GM18861 (cell line): Measurements from ENCODE around the gene PGAP2.
"Not testable (repeated sequence)": the region's sequence is repeated elsewhere in the genome, so short reads cannot be mapped to it uniquely, and the experiment has no call there.

ENCODE experiments used
- ATAC-seq: cut with Tn5 transposase; IDR thresholded peaks from one replicate; pipeline ENCODE4 v1.9.1; 2021; ENCODE audit not compliant: unreplicated experiment

Gene PGAP2

DNA sequence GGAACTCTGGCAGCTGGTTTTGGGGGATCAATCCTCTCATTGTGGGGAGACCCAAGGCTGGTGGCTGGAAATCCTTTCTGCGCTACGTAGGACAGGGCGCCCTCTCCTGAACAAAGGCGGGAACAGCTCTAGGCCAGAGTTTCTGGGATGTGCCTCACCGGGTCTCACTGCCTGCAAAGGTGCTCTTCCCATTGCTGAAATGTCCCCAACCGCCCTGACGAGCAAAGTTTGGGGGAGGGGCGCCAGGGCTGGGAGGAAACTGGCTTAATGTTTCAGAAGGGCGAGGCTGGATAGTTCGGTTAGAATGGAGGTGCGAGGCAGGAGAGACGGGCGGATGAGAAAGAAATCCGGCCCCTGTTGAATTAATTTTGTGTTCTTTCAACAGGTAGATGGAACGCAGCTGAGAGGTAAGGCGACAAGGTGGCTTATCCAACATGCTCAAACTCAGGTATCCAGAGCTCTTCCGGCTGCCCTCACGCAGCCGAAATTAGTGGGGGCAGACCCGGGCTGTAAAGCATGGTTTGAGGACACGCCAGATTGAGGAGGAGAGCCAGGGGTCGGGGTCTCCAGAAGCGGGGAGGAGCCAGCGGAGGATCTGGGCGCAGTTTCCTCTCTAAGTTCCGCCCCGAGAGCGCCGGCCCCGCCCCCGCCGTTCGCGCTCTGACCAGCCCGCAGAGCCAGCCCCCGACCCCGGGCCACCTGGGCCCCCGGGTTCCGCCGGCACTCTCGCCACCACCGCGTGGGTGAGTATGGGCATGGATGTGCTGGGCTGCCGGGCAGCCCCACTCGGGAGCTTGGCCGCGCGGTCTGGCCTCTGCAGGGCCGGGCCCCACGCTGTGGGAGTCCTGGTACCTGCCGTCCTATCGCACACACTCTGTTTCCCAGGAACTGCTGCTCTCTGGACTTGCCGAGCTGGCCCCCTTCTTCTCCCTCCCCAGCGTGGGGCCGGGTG is at the start of gene PGAP2:
TSS of gene PGAP2 (plus strand) at position 652 of the 952 bp plus-strand sequence. CDS start 2,700 bp downstream, outside the sequence.
- ATAC-seq, result no peak

DNA sequence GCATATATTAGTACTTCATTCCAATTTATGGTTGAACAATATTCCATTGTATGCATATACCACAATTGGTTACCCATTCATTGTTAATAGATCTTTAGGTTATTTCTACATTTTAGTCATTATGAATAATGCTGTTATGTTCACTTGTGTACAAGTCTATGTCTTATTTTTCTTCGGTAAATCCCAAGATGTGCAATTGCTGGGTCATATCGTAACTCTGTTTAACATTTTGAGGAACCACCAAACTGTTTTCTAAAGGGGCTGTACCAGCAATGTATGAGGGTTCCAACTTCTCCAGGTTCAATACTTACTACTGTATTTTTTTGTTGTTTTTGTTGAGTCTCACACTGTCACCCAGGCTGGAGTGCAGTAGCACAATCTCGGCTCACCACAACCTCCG is 44.1 kb upstream of the PGAP2 start:
- ATAC-seq, result no peak

DNA sequence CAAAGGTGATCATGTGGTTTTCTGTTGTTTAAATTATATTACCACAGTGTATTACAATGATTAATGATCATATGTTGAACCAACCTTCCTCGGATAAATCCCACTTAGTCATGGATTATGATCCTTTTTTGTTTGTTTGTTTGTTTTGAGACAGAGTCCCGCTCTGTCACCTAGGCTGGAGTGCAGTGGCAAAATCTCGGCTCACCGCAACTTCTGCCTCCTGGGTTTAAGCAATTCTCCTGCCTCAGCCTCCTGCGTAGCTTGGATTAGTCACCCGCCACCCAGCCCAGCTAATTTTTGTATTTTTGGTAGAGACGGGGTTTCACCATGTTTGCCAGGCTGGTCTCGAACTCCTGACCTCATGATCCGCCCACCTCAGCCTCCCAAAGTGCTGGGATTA is 41.5 kb upstream of the PGAP2 start:
- ATAC-seq, result not testable (repeated sequence)

DNA sequence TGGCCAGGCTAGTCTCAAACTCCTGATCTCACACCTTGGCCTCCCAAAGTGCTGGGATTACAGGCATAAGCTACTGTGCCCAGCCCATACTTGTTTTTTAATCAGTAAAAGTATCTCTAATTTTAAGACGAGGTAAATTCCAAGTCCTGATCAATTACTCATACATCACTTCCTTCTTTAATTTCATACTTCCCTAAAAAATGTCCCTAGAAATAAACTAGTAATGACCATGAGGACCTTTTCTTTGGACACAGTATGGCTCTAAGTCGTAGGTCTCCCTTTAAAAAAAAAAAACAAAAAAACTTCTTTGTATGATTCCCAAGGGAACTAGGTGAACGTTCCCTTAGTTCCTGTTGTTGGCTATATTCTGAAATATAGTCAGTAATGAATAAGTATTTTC is 40.8 kb upstream of the PGAP2 start:
- no peak for ATAC-seq

DNA sequence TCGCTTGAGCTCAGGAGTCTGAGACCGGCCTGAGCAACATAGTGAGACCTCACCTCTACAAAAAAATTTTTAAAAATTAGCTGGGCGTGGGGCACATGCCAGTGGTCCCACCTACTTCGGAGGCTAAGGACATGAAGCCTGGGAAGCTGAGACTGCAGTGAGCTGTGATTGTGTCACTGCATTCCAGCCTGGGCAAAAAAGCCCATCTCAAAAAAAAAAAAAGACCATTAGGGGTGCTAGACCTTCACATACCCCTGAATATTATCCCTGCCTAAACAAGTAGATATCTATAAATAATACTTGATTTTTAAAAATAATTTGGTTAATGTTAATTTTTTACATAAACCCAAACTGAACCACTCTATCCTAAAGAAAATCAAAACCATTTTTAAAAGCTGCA is 35.2 kb upstream of the PGAP2 start:
- ATAC-seq, result no peak

DNA sequence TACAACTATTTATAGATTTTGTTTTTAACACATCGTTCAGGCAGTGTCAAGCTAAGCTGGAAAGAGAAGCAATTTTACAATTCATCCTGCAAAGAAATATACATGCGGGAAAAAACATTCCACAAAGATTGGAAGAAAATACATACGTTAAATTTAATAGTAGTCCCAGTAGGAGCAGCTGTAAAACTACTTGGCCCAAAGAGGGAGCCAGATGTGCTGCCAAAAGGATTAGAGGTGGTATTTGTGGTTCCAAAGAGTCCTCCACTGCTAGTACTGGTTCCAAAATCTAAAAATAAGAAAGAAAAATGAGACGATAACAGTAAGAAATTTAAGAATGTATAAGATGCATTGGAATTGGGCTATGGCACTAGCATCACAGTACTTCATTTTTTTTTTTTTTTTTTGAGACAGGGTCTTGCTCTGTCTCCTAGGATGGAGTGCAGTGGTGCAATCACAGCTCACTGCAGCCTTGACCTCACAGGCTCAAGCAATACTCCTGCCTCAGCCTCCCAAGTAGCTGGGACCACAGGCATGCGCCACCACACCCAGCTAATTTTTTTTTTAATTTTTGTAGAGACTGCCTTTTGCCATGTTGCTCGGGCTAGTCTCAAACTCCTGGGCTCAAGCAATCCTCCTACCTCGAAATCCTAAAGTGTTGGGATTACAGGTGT is 32.5 kb upstream of the PGAP2 start:
- no peak for ATAC-seq

DNA sequence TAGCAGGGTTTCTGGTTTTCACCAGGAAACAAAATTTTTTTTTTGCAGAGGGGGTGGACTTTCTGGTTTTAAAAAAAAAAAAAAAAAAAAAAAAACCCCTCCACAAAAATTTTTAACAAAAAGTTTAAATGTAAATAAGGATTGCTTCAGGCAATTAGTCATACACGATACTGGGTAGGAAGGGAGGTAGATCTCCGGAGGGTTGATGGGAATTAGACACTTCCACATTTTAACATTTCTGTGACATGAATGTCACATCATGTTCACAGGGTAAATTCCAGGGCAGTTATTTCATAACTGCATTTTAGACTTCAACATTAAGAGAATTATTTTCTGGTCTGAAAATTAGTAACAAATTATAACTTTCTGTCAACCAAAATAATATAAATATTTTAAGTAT is 26.9 kb upstream of the PGAP2 start:
- no peak for ATAC-seq

DNA sequence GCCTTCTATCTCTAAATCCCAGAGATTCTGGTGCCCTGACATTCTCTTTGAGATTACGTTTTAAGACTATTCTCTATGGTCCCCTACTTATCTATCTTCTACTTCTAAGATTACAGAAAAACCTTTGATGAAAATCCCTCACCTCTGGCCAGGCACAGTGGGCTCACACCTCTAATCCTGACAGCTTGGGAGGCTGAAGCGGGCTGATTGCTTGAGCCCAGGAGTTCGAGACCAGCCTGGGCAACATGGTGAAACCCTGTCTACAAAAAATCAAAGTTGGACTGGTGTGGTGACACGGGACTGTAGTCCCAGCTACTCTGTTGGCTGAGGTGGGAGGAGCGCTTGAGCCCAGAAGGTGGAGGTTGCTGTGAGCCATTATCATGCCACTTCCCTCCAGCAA is 25.4 kb upstream of the PGAP2 start:
- ATAC-seq, result no peak

DNA sequence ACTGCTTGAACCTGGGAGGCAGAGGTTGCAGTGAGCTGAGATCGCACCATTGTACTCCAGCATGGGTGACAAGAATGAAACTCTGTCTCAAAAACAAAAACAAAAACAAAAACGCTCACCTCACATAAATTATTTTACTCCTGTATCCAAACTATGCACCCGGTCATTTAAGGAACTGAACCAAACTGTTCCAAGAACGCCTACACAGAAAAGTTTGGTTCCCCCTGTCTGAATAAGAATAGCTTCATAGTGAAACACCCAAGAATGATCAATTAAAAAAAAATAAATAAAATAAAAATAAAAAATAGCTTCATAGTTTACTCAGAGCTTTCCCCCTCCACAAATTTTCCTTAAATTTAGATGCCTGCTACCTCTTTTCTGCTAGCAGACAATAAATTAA is 24.7 kb upstream of the PGAP2 start:
- ATAC-seq, result no peak

DNA sequence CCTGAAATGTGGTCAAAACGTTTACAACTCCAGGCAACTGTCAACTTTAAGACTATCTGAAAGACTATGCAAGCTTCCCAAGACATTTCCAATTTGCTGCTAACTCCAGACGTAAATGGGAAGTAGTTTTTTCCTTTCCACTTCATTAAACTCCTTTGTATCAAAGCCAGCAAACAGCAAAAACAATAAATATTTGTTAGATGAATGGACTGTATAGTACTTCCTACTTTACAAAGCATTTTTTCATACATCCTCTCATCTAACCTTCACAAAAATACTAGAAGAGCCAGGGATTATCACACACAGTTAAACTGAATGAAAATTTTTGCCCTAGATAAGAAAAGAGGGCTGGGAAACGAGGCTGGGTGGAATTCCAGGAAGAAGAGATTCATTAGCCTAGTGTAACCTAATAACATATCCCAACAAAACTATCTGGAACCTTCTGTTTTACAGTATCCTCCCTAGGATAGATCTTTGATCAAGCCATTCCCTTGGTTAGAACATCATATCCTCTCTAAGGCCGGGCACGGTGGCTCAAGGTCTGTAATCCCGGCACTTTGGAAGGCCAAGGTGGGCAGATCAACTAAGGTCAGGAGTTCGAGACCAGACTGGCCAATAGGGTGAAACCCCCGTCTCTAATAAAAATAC is 21.5 kb upstream of the PGAP2 start:
- no peak for ATAC-seq

DNA sequence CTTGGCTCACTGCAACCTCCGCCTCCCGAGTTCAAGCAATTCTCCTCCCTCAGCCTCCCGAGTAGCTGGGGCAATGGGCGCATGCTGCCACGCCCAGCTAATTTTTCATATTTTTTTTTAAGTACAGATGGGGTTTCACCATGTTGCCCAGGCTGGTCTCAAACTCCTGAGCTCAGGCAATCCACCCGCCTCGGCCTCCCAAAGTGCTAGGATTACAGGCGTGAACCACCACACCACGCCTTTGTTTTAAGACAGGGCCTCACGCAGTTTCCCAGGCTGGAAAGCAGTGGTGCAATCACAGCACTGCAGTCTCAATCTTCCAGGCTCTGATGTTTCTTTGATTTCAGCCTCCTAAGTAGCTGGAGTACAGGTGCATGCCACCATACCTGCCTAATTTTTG is 14.0 kb upstream of the PGAP2 start:
- not testable (repeated sequence) for ATAC-seq

DNA sequence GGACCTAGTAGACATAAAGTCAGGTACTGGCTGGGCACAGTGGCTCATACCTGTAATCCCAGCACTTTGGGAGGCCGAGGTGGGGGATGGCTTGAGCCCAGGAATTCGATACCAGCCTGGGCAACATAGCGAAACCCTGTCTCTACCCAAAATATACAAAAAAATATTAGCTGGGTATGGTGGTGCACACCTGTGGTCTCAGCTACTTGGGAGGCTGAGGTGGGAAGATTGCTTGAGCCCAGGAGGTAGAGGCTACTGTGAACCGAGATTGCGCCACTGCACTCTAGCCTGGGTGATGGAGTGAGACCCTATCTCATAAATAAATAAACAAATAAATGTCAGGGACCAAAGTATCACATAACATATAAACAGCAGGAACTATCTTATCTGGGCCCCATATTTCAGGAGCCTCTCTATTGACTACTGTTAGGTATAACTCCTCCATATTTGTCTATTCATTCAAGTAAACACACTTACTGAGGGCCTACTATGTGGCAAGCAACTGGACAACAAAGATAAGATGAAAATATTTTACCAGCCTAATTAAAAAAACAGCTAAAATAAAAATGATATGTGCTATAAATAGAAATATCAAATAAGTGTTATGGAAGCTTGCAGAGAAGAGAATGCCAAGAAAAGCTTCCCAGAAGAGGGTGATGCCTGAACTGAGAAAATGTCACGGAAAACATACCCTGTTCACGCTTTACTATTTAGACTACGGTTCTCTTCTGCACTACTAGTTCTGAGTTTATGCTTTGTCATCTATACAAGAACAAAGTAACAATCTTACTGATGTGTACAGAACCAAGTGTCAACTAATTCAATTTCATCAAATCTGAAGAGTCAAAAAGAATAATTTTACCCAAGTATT is 13.0 kb upstream of the PGAP2 start:
- ATAC-seq, result no peak

DNA sequence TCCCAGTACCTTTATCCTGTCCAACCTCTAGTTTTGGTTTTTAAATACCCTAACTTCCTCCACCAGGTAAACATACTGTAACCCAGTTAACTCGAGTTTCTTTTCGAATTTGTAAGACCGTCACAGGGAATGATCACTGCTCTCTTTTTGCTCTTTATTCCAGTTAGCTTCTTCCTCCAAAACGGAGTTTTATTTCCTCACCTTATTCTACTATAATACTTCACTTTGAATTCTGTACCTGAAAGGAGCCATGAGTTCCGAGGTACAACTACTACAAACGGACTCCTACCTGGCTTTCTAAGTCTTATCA is 12.4 kb upstream of the PGAP2 start:
- no peak for ATAC-seq

DNA sequence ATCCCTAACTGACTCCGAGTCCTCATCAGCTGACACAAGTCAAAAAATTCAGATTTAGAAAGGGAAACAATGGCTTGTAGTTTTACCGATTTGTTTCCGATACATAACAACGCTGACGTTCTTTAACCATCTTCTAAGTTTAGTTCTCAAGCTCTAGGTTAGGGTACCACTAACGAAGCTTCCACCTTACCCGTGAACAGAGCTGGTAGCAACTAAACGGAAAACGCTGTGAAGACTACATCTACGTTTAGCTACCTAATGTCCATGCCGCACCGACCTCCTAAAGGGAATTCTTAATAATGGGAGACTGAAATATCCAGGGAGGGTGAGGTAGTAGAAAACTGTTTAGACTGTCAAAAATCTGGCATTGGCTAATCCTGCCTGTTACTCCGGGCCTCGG is 12.0 kb upstream of the PGAP2 start:
- no peak for ATAC-seq

DNA sequence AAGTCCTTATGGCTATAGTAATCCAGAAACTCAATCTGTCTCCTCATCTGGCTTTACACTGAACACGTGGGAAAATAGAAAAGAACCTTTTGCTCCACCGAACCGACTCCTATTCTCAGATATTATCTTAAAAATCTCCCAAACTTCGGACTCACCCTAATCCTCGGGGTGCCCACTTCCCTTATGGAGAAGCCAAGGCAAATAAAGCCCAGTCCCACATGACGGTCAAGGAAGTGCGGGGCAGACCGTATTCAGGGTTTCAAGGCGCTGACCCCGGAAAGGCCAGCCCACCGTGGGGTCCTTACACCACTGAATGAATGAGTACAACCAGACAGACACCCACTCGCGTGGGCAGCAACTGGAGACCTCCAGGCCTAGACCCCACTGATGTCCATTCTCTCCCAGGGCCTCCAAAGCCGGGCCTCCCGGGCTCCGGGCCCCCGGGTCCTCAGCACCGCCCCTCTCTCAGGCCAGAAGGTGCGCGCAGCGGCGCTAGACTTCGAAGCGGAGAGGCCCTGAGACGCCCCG is 11.5 kb upstream of the PGAP2 start:
- peak; percentile 16 for ATAC-seq

DNA sequence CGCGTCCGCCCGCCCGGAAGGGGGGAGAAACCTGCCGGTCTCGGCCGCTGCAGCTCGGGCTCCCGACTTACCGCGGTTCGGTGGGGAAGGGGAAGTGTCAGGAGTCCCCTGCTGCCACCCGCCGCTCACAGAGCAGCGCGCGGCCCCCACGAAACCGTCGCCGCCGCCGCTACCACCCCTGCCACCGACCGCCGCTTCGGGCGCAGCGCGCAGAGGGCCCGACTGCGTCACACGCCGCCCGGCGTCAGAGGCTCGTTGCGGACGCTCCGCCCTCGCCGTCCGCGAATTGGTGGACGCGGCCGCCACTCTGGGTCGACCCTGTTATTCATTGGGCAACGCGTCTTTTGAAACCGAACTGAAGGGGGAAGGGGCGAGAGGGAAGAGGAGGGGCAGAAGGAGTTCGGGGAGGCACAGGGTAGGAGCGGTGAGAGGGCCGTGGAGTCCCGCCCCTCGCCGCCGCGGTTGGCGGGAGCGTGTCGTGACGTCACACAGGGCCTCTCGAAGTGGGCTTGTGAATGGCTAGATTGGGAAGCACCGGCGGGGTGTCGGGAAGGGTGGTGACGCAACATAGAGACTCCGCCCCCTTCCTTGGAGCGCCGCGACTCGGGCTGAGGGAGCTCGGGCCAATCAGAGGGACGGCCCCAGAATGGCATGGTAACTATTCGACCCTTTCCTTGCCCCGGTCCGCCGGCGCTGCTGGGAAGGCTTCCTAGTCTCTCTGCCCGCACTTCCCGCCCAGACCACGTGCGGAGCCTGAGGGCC is 10.8 kb upstream of the PGAP2 start, which contains the start of gene NUP98:
TSS of gene NUP98 (minus strand) at position 226 of the 762 bp plus-strand sequence. CDS start 15,437 bp downstream, outside the sequence.
- ATAC-seq, result peak; percentile 84

DNA sequence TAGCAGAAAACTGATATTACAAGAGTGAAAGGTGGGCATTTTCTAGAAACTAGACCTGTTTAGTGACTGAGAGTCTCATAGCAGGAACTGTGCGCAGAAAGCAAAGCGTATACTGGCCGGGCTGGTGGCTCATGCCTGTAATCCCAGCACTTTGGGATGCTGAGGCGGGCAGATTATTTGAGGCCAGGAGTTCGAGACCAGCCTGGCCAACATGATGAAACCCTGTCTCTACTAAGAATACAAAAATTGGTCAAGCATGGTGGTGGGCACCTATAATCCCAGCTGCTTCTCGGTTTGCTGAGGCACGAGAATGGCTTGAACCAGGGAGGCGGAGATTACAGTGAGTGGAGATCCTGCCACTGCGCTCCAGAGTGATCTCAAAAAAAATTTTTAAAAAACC is 9.2 kb upstream of the PGAP2 start:
- ATAC-seq, result no peak

DNA sequence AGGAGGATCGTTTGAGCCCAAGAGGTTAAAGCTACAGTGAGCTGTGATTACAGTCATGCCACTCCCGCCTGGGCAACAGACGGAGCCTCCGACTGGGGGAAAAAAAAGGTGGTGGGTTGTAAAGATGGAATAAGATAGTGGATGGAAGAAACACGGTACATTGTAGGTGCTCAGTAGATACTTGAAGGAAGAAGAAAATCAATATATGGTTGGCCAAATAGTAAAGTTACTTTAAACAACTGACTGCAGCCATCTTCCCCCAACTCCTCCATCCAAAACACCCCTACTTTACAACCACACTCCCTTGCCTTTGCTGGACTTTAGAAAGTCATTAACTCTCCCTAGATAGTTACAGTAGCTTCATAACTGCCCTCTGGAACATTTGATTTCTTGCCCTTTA is 8.5 kb upstream of the PGAP2 start:
- ATAC-seq, result no peak

DNA sequence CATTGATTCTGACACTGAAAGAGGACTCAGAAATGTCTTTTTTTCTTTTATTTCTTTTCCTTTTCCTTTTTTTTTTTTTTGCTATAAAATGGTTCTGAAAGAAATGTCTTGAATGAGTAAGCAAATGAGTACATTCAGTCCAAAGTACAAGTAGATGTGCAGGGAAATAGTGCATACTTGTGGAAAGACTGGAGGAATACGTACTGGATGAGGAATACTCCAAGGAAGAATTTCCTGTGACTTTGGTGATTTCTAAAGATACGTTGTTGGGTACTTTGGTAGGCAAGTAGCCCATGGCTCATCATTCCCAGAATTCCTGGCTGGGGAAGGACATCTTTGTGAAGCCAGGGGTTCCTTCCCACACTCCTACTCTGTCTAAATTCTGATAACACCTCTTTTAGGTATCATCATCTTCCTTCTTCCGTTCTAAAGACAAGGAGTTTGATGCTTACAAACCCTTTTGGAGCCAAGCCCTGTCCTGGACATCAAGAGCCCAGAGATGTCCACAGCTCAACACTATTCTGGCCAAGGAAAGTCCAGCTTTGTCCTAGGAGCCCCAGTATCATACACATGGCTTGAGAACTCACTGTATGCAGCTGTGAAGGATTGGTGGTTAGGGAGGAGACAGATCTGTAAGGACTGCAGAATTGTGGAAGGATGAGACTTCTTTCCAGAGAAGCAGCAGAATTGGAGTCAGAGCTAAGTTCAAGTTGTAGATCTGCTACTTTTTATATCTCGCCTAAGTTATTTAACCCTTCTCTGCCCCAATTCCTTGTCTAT is 6.2 kb upstream of the PGAP2 start:
- no peak for ATAC-seq
